DMS153 treated with DMSO at 0.1 percent for 48 hours (cell line): ENCODE results near the gene CCDC85C.

Source experiments
- DNase-seq: peaks from one replicate; lab custom pipeline; 2025; ENCODE audit not compliant: unreplicated experiment; lab: John Stamatoyannopoulos, UW

The CCDC85C gene

GRCh38 chr14:99560922-99561683 is 42.9 kb downstream of the CCDC85C start:
- no peak for DNase-seq

DNA sequence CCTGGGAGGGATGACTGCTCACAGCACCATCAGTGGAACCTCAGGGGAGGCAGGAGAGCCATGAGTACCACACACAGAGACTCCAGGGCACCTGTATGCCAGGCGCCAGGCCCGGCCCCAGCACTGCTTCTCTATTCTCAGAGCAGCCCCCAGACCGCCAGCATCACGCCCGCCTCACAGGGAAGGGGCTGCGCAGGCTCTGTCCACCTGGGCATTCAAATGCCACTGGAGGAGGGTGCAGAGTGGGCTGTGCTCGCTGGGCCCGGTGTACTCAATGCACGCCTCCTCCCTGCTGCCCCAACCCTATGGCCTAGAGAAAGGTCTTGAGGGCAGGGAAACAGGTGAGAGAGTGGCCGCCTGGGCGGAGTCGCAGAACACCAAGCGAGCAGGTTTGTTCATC is 43.6 kb downstream of the CCDC85C start:
- DNase-seq: no peak

- no peak for DNase-seq
These were observed 44.6 kb downstream of the CCDC85C start for GRCh38 chr14:99559286-99559990.

DNA sequence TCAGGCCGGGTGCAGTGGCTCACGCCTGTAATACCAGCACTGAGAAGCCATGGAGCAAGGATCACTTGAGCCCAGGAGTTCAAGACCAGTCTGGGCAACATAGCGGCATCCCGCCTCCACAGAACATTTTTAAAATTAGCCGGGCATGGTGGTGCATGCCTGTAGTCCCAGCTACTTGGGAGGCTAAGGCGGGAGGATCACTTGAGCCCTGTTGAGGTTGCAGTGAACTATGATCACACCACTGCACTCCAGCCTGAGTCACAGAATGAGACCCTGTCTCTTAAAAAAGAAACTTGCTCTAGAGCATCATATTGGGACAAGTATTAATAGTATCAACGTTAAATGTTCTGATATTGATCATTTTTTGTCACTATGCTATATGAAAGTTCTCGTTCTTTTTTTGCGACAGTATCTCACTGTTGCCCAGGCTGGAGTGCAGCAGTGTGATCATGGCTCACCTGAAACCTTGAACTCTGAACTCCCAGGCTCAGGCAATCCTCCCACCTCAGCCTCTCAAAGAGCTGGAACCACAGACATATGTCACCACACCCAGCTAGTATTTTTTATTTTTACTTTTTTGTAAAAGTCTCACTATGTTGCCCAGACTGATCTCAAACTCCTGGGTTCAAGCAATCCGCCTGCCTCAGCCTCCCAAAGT is 47.7 kb downstream of the CCDC85C start:
- no peak for DNase-seq

GRCh38 chr14:99554757-99555531 is 49.1 kb downstream of the CCDC85C start:
- no peak for DNase-seq

DNA sequence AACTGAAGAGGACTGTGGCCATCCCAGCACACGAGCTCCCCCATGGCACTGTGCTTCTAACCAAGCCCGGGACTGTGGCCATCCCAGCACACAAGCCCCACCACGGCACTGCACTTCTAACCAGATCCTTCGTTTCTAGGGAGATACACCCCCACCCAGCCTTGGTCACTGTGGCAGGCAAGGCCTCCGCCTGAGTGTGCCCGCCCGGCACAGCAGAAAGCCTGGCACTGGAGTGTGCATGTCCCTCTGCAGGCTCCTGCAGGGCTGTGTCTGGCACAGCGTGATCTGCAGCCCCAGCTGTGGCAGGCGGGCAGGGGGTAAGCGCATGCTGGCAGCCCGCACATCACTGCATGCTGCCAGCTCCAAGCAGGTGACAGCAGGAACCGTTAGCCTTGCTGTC is 49.8 kb downstream of the CCDC85C start:
- no peak for DNase-seq

DNA sequence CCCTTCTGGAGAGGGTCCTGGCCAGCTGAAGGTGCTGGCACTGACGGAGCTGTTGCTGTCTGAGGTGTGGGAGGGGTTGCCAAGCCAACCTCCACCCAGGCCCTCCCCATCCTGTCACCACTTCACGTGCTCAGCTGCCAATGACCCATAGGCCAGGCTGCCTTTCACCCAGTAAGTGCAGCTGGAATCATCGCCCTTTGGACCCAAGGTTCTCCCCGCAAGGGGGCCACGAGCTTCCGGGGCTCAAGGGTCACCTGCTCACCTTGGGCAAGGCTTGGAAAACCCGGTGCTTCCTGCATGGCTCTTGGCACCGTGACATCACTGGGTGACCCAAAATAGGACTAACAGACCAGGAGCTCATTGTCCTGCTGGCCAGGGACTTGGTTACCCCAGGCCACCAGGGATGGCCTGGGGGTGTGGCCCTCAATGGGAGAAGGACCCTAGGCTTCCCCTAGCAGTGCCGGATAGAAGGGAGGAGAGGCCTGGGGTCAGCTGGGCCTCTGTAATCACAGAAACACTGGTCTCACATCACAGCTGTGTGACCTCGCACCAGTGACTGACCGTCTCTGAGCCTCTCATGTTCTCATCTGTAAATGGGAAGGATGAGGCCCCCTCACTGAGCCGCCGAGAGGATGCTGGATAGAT is 51.3 kb downstream of the CCDC85C start:
- DNase-seq: no peak

DNA sequence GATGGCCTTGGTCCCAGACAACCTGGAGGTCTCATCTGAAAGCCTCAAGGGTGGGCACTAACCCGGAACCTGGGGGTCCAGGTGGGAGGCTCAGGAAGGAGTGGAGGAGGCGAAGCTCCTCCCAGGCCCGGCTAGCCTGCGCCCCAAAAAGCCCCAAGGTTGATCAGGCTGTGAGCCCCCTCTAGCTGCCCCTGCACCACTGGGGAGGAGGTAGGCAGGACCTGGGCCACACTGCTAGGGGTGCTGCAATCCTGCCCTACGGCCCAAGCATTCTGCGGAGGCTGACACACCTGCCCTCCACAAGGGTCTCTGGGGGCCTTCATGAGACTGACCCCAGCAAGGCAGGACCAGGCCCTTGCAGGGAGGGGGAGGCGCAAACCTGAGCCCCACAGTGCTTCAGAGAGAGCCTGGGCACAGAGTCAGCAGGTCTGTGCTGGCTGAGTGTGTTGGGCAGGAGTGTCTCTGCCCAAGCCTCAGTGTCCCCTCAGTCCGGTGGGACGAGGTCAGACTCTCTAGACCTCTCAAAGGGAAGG is 51.9 kb downstream of the CCDC85C start:
- DNase-seq: no peak

DNA sequence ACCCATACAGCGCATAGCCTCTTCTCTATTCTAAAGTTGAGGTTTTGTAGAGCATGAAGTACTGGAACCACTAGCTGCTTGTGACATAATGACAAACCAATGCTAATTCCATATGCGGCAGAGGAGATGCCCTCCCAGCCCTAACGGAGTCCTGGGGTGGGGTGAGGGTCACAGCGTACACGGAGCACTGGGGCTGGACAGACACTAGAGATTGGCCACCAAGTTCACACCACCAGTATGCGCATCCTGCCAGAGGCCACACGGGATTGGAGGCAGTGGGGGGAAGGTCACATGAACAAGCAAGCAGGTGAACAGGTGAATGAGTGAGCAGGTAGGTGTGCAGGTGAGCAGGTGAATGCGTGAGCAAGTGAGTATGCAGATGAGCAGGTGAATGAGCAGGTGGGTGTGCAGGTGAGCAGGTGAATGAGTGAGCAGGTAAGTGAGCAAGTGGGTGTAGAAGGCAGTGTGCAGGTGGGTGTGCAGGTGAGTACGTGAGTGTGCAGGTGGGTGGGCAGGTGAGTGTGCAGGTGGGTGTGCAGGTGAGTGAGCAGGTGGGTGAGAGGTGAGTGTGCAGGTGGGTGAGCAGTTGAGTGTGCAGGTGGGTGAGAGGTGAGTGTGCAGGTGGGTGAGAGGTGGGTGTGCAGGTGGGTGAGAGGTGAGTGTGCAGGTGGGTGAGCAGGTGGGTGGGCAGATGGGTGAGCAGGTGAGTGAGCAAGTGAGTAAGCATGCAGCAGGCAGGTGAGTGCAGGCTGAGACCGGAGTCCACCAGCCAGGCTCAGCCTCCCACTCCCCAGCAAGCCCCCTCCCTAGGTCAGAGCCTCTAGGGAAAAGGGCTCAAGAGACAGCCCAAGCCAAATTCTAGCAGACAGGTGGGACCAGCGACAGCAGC is 52.7 kb downstream of the CCDC85C start:
- no peak for DNase-seq

DNA sequence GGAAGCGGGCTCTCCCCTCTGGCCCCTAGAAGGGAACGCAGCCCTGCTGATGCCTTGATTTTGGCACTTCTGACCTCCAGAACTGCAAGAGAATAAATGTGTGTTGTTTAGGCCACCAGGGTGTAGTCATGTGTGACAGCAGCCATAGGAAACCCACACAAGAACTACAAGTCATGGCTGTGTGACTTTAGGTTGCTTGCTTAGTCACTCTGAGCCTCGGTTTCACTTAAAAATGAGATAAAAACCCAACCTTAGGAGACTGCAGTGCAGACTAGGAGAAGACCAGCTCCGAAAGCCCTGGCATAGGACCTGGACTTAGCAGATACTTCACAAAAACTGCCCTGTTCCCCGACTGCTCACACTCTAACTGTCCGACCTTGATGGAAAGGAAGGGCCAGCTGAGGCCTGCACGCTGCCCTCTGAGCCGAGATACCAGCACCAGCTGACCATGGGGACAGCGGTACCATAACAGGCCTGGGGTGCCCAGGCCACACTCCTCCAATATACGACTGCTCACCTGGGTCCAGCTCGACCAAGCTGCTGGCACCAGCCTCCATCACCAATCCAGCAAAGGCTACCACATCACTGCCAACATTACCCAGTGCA is 53.5 kb downstream of the CCDC85C start:
- no peak for DNase-seq

GRCh38 chr14:99549684-99550083 is 54.3 kb downstream of the CCDC85C start:
- no peak for DNase-seq

DNA sequence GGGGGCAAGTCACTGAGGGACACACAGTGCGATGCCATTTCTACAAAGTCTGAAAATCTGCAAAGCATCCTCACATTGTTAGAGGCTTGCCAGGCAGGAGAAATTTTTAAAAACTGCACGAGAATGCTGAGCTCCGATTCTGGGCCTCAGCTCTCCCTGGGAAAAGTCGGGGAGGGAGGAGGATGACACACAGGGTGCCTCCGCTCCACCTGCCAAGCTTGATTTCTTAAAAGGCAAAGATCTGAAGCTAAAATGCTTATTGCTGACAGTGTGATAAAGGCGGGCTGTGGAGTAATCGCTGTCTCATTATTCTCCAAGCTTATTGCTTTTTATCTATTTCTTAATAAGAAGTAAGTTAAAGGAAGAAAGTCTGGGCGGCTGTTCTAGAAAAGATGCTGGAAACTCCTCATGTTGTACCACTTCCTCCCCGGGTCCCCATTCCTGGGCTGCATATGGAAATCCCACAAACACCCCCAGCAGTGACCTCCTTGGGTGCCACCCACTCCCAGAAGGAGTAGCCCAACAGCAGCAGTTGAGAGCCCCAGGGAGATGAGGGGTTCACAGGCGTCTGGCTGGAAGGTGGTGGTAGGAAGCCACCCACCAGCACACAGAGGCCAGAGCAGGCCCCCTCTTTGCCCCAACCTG is 55.0 kb downstream of the CCDC85C start:
- no peak for DNase-seq

DNA sequence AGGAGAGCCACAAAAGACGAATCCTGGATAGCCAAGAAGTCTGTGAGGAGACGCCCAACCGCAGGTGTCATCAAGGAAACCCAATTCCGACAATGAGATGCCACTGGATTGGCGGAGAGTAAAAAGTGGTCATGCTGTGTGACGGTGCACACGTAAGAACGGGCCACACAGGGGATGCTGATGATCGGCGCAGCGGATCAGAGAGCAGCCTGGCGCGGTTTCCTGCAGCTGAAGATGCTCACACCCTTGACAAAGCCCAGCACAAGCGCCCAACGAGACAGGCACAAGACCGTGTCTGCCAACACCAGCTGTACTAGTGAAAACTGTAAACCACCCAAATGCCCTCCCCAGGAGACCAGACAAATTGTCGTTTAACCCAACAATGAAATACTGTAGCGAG is 55.8 kb downstream of the CCDC85C start:
- no peak for DNase-seq

- DNase-seq: no peak
These were observed 57.6 kb downstream of the CCDC85C start for GRCh38 chr14:99546234-99546879.

GRCh38 chr14:99545586-99545985 is 58.4 kb downstream of the CCDC85C start:
- DNase-seq: no peak

DNA sequence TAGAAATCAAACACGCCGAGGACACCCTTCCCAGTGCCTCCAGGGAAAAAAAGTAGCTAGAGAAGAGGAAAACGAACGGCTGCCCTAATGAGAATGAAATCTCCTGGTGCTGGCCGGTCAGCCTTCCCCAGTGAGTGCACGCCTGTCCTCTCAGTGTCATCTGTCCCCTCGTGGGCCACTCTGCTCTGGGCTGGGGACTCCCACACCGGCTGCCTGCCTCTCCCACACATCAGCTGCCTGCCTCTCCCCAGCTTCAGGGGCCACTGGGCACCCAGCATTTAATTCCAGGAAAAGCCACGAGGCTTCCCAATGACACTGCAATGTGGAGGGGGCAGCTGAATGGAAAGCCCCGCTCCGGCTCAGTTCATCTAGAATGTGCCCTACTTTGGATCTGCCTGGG is 59.0 kb downstream of the CCDC85C start:
- DNase-seq: no peak

- no peak for DNase-seq
These were observed 60.0 kb downstream of the CCDC85C start for GRCh38 chr14:99543985-99544384.

DNA sequence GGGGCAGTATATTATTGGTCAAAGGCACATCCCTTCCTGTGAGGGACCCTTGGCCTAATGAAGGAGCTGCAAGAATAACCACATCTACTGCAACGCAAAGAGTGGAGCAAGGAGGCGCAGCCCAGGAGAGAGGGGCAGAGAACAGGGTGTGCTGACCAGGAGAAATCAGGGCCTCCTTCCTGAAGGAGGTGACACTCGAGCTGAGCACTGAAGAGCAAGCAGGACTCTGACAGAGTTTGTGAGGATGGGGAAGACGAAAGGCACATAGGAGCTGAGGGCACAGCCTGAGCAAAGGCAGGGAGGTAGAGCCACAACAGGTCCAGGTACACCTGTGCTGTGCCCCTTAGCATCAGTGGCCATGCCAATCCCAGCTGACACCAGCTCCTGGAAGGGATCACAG is 60.6 kb downstream of the CCDC85C start:
- no peak for DNase-seq
